Fibroblast of the aortic adventitia (primary cell): ENCODE results near the gene SESTD1. TPM values are rescaled to one million over a fixed set of nuclear protein-coding genes. Genes with fewer than 3 reads are reported as not detected.

Experiments used
- DNase-seq: peaks from one replicate; pipeline ENCODE4 v3.0.0-alpha.2; 2010; ENCODE audit warnings: low read depth
- H3K4me3 ChIP-seq: 2 replicates; pipeline ENCODE4 v1.5.1; 2011; ENCODE audit warnings: low read depth, mild to moderate bottlenecking, control low read depth, low read length, moderate library complexity
- total RNA-seq: library from RNA; depleted of rRNA; stranded (reverse); fragments of >200 nt; gene quantifications from 2 replicates; pipeline ENCODE4 v1.2.3, GENCODE V29; 2012; ENCODE audit warnings: low replicate concordance
- TF ChIP-seq, protein P1 (sequence below): IDR thresholded peaks from 2 replicates; pipeline ENCODE4 v1.5.1; 2011; ENCODE audit warnings: mild to moderate bottlenecking, low read length, control low read depth, inconsistent platforms; ENCODE audit not compliant: insufficient read depth

Gene SESTD1
- total RNA-seq, 1 donor: 62.3 TPM

DNA sequence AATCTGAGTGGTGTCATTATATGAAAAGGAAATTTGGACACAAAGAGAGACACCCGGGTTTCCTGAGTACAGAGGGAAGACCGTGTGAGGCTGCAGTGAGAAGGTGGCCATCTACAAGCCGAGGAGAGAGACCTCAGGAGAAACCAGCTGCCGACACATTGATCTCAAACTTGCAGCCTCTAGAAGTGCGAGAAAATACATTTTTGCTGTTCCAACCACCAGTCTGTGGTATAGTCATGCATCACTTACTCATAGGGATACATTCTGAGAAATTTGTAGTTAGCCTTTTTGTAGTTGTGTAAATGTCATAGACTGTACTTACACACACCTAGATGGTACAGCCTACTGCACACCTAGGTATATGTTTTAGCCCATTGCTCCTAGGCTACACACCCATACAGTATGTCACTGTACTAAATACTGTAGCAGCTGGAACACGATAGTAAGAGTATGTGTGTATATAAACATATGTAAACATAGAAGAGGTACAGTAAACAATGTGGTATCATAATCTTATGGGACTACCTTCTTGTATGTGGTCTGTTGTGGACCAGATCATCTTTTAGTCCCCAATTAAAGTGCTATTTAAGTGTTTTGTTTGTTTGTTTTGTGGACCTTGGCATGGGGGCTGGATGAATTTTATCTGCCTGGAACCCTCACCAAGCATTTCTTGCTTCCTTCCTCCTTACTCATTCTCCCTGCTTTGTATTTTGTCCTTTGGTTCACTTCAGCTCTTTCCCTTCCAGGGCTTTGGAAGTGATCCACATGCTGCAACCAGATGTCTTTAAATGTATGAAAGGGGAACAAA, 38.3 kb upstream of the SESTD1 start:
- H3K4me3 ChIP-seq: no peak overlapping the region
- TF ChIP-seq, protein P1, sequence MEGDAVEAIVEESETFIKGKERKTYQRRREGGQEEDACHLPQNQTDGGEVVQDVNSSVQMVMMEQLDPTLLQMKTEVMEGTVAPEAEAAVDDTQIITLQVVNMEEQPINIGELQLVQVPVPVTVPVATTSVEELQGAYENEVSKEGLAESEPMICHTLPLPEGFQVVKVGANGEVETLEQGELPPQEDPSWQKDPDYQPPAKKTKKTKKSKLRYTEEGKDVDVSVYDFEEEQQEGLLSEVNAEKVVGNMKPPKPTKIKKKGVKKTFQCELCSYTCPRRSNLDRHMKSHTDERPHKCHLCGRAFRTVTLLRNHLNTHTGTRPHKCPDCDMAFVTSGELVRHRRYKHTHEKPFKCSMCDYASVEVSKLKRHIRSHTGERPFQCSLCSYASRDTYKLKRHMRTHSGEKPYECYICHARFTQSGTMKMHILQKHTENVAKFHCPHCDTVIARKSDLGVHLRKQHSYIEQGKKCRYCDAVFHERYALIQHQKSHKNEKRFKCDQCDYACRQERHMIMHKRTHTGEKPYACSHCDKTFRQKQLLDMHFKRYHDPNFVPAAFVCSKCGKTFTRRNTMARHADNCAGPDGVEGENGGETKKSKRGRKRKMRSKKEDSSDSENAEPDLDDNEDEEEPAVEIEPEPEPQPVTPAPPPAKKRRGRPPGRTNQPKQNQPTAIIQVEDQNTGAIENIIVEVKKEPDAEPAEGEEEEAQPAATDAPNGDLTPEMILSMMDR: no peak
- peak; percentile 52 for DNase-seq

DNA sequence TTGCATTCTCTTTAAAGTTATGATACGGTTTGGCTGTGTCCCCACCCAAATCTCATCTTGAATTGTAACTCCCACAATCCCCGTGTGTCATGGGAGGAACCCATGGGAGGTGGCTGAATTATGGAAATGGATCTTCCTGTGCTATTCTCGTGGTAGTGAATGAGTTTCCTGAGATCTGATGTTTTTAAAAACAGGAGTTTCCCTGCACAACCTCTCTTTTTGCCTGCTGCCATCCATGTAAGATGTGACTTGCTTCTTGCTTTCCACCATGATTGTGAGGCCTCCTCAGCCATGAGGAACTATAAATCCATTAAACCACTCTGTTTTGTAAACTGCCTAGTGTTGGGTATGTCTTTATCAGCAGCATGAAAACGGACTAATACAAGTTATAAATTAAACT, 37.5 kb upstream of the SESTD1 start:
- no peak for DNase-seq
- no peak overlapping the region for H3K4me3 ChIP-seq

DNA sequence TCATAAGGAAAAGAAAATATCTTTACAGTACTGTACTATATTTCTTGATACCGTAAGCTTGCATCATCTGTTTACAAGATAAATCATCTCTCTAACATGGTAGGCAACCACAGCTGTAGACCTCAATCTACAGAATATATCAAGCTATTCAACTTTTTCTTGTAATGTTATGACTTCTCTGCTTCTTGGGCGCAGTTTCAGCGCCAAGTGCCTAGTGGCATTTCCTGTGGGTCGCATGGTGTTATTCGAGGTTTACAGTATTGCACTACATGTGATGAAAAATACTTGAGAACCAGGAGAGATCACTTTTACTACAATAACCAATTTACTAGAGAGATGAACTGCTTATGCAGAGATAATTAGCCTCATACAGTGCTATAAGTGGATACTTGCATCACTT, 34.0 kb upstream of the SESTD1 start:
- TF ChIP-seq, protein P1: no peak
- no peak for DNase-seq
- no peak overlapping the region for H3K4me3 ChIP-seq

More for the DNA sequence above, 37.5 kb upstream of the SESTD1 start:
- TF ChIP-seq, protein P1: no peak

DNA sequence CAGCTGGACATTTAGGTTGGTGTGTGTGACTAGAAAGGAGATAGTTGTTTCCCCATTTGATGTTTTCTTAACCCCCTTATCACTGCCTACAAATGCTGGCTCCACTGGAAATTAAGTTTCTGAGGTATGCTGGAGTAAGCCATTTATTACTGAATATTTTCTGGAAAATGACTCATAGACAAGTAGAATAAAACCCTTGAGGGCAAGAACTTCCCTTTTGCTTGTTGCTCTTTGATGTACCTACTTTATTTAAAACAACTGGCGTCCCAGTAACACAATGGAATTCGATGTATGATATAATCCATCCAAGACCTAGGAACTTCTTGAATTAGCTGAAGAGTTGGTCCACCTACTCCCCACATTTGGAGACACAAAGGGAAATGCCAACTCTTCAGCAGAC, 33.3 kb upstream of the SESTD1 start:
- DNase-seq: peak; percentile 14
- TF ChIP-seq, protein P1: no peak
- no peak overlapping the region for H3K4me3 ChIP-seq

DNA sequence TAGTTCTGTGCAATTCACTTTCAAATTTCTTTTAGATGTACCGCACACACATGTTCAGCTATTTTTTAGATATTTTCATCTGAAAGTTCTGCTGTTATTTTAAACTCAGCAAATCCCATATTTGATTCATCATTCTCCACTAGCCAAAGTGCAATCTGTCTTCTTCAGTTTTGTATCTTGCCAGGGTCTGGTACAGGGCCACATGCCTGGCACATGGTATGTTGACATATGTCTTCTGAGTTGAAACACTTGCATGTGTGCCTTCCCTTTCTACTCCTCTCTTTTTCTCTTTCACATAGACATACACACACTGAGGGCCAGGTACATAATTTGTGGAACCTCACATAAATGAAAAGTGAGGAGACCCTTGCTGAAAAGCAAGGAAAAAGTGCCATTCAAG, 25.7 kb upstream of the SESTD1 start:
- DNase-seq: no peak
- TF ChIP-seq, protein P1: no peak
- no peak overlapping the region for H3K4me3 ChIP-seq

DNA sequence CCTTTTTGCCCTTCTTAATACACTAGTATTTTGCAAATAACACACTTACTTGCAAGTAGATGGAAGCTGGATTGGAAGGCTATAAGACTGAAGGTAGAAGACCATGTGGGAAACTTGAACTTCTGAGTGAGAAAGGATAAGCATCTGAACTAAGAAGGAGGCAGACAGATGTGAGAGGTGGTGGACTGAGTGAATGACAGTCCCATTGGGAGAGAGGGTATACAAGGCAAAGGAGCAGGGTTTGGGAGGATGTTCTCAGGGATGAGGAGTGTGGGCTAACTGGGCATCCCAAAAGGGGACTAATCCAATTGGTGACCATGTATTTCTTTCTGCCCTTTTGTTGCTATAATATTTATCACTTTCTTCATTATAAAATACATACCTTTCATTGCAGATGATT, 20.4 kb upstream of the SESTD1 start:
- TF ChIP-seq, protein P1: no peak
- no peak overlapping the region for H3K4me3 ChIP-seq
- no peak for DNase-seq
